ENCODE data around the gene LMTK3.

GRCh38 chr19:48511321-48511731 is 309 bp downstream of the LMTK3 start:
- TF ChIP-seq CTCF (IDR thresholded peaks at IDR 0.05) (no peak), POLR2A (IDR thresholded peaks at IDR 0.05) (no peak)

Measured in tibial nerve (tissue), 3 donors.